ENCODE results near the gene B4GALNT3. TPM values are rescaled to one million over a fixed set of nuclear protein-coding genes. Genes with fewer than 3 reads are reported as not detected.

Gene B4GALNT3
- total RNA-seq, 4 donors from 2014 or later: 30.7 to 66.2 (median 35.0) TPM

DNA sequence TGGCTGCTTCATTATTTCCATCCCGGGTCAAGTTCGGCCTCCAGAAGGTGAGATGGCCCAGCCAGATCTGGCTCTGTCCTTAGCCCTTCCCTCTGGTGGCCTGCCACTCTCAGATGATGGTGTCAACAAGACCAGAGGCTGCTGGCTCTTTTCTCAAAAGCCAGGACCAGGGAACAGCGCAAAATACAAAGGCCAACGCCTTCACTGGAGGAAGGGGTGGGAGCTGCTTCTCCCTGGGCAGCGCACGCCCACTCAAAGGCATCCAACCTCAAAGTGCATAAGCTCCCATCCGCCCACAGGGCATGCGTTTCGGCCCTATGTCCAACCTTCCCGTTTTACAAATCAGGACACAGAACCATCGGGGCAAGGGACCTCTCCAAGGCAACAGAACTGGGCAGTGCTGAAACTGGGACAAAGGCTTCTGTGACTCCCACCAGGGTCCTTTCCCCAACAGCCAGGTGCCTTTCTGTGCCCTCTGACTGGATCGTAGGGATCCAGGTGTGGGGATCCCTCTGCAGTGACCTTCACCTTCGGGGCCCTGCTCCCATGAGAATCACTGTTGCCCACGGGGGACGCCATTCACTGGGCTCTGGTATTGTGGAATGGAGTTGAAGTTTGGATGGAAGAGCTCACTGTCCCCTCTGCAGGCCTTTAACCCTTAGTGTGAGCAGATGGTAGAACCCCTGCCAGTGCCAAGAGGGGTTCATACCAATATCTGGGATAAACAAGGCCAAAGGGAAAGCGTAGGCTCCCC lies 126.8 kb downstream of the B4GALNT3 start:
- TF ChIP-seq, protein P1, sequence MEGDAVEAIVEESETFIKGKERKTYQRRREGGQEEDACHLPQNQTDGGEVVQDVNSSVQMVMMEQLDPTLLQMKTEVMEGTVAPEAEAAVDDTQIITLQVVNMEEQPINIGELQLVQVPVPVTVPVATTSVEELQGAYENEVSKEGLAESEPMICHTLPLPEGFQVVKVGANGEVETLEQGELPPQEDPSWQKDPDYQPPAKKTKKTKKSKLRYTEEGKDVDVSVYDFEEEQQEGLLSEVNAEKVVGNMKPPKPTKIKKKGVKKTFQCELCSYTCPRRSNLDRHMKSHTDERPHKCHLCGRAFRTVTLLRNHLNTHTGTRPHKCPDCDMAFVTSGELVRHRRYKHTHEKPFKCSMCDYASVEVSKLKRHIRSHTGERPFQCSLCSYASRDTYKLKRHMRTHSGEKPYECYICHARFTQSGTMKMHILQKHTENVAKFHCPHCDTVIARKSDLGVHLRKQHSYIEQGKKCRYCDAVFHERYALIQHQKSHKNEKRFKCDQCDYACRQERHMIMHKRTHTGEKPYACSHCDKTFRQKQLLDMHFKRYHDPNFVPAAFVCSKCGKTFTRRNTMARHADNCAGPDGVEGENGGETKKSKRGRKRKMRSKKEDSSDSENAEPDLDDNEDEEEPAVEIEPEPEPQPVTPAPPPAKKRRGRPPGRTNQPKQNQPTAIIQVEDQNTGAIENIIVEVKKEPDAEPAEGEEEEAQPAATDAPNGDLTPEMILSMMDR (IDR thresholded peaks at IDR 0.05): no peak
- TF ChIP-seq POLR2AphosphoS5 (IDR thresholded peaks at IDR 0.05) (no peak), EP300 (IDR thresholded peaks at IDR 0.05) (no peak), POLR2A (IDR thresholded peaks at IDR 0.05) (no peak)
- WGBS: 98% methylated on average over 4 of the region's 16 CpGs

DNA sequence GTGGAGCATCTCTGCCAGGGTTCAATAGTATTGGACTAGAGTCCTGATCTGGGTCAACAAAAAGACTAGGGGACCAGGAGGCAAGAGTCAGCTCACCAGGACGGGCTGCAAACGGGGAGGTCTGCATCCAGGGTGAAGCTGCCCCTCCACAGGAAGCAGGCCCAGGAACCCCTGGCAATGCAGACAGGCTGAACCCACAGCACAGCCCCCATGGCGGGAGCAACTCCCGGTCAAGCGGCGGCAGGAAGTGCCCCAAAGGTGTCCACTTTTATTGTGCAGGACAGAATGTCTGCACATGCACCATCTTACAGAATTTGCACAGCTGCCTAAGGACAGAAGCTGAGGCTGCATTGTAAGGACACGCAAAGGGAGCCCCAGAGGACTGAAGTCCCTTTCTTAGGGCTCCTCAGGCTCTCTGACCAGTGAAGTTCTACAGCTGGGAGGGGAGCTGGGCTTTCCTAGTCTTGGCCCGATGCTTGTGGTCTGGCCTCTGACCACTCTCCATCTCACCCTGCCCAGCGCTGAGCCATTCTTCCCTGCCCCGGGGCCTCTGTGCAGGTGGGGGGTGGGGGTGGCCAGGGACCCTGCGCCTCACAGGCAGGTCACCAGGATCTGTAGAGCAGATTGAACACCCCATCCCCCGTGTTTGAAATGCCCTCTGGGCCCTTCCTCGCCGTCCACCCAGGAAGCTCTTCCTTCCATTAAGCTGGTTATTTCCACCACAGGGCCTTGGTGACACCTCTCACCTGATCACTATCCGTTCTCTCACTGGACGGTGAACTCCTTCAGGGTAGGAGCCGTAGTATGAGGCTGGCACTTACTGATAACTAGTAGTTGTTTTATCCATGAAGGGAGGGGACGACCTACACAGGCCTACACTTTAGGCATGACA lies 127.6 kb downstream of the B4GALNT3 start:
- H3K27ac ChIP-seq: no peak overlapping the region
- 90% methylated on average over 18 of the region's 18 CpGs for WGBS
- no peaks in the 10 kb centered on the region for H3K36me3 ChIP-seq
- TF ChIP-seq EP300 (IDR thresholded peaks at IDR 0.05): no peak
- no peak for TF ChIP-seq POLR2A (IDR thresholded peaks at IDR 0.05)
- no peak for TF ChIP-seq POLR2AphosphoS5 (IDR thresholded peaks at IDR 0.05)
- TF ChIP-seq, protein P1 (IDR thresholded peaks at IDR 0.05): no peak
- no peaks in the 10 kb centered on the region for H3K9me3 ChIP-seq
- no peaks in the 10 kb centered on the region for H3K27me3 ChIP-seq
- H3K4me1 ChIP-seq: peaks cover 16% of the 10 kb centered on the region
- H3K4me3 ChIP-seq: no peak overlapping the region
- no peak for DNase-seq (ENCODE audit: low spot score in 2 of 2)

More for the DNA sequence above, 126.8 kb downstream of the B4GALNT3 start:
- Histone ChIP-seq H3K4me3 (no peak overlapping the region), H3K27ac (no peak overlapping the region), H3K4me1 (peaks cover 11% of the 10 kb centered on the region), H3K9me3 (no peaks in the 10 kb centered on the region), H3K36me3 (no peaks in the 10 kb centered on the region), H3K27me3 (no peaks in the 10 kb centered on the region)
- no peak for DNase-seq (ENCODE audit: low spot score in 2 of 2)

DNA sequence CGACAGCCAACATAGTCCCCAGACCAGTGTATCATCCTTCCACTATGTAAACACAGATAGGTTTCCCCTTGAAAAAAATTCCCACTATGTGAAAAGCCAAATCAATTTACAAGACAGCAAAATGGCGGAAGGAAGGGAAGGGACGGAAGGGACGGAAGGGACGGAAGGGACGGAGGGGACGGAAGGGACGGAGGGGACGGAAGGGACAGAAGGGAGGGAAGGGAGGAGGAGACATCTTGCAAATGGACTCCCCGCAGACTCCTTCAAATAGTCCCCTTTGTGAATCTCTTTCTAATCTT lies 128.2 kb downstream of the B4GALNT3 start:
- no peaks in the 10 kb centered on the region for H3K9me3 ChIP-seq
- no peak overlapping the region for H3K4me3 ChIP-seq
- DNase-seq (ENCODE audit: low spot score in 2 of 2): no peak
- no peaks in the 10 kb centered on the region for H3K27me3 ChIP-seq
- peaks cover 16% of the 10 kb centered on the region for H3K4me1 ChIP-seq
- WGBS: 97% methylated on average over 10 of the region's 10 CpGs
- H3K36me3 ChIP-seq: no peaks in the 10 kb centered on the region
- H3K27ac ChIP-seq: no peak overlapping the region
- TF ChIP-seq, protein P1 (IDR thresholded peaks at IDR 0.05): no peak
- TF ChIP-seq POLR2AphosphoS5 (IDR thresholded peaks at IDR 0.05): no peak
- TF ChIP-seq POLR2A (IDR thresholded peaks at IDR 0.05): no peak
- TF ChIP-seq EP300 (IDR thresholded peaks at IDR 0.05): no peak

DNA sequence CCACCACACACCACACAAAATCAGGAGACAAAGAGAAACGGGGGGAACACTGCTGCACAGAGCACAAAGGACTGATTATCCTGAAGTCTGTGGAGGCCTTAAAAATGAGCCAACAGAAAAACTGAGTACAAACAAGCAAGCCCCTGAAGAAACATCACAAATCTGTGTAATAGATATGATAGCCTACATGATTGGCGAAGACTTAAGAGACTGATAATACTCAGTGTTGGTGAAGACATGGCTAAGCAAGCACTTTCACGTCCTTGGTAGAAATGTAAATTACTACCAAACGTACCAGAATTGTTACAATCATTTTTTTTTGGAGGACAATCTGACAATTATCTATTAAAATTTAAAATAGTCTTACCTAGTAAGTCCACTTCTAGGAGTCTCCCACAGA lies 128.9 kb downstream of the B4GALNT3 start:
- no peak overlapping the region for H3K27ac ChIP-seq
- DNase-seq (ENCODE audit: low spot score in 2 of 2): no peak

More for the DNA sequence above, 128.9 kb downstream of the B4GALNT3 start:
- Histone ChIP-seq H3K9me3 (no peaks in the 10 kb centered on the region), H3K4me1 (peaks cover 16% of the 10 kb centered on the region), H3K36me3 (no peaks in the 10 kb centered on the region), H3K4me3 (no peak overlapping the region), H3K27me3 (no peaks in the 10 kb centered on the region)
- WGBS: 93% methylated on average over 4 of the region's 4 CpGs
- TF ChIP-seq POLR2AphosphoS5 (IDR thresholded peaks at IDR 0.05) (no peak), EP300 (IDR thresholded peaks at IDR 0.05) (no peak), POLR2A (IDR thresholded peaks at IDR 0.05) (no peak)
- TF ChIP-seq, protein P1 (IDR thresholded peaks at IDR 0.05): no peak
